HCT116 (cell line): ENCODE data around the gene TMEM94. TPM values are rescaled to one million over a fixed set of nuclear protein-coding genes. Genes with fewer than 3 reads are reported as not detected.
A peak's percentile ranks its signal among the peaks of the same experiment; 100 is the strongest.

Source experiments
- ATAC-seq: fragments of 200-7000 bp; cut with Tn5 transposase; 2 replicates; pipeline ENCODE4 v1.9.1; 2020; ENCODE audit warnings: mild to moderate bottlenecking, moderate library complexity
- BruUV-seq: library from RNA; stranded (reverse); fragments of 400-500 nt; replicated peaks from 2 replicates; lab custom pipeline; 2021; lab: Mats Ljungman, UMichigan
- CTCF ChIA-PET: fragments of 300-600 bp; sonication (Branson Sonifier 250); formaldehyde crosslinking; loops from one replicate; lab custom pipeline; 2021; ENCODE audit warnings: antibody characterized with exemption; lab: Charles Lee
- POLR2A ChIA-PET: fragments of 300-600, 350-600 bp; sonication (Branson Sonifier 250); formaldehyde crosslinking; loops from one replicate; lab custom pipeline; 2021; ENCODE audit warnings: antibody characterized with exemption; lab: Charles Lee
- RAD21 ChIA-PET, 2 experiments: fragments of 300-600 bp; sonication (Branson Sonifier 250); formaldehyde crosslinking; loops; one replicate each; lab custom pipeline; 2023; ENCODE audit warnings: low total read pairs in 2 of 2; ENCODE audit not compliant: uncharacterized antibody in 2 of 2, unreplicated experiment in 2 of 2, low non-redundant PET in 1 of 2; lab: Charles Lee
- DNase-seq: peaks from one replicate; pipeline ENCODE4 v3.0.0-alpha.2; 2010; ENCODE audit warnings: low read depth, low spot score
- H2AFZ ChIP-seq: fragments of 200-600 bp; shearing (Covaris generic), sonication (generic); 2 replicates; pipeline ENCODE4 v1.6.1; 2017; ENCODE audit warnings: low read depth, mixed run types, mixed read lengths, antibody characterized with exemption, low read length; ENCODE audit not compliant: poor library complexity, severe bottlenecking
- H3K27ac ChIP-seq: 2 replicates; pipeline ENCODE4 v1.5.1; 2012; ENCODE audit warnings: low read depth, low read length
- H3K27me3 ChIP-seq: fragments of 200-600 bp; sonication (generic); 2 replicates; pipeline ENCODE4 v1.6.1; 2016; ENCODE audit warnings: mixed run types, low read length, mixed read lengths; ENCODE audit not compliant: insufficient read depth
- H3K36me3 ChIP-seq, 2 experiments: fragments of 200-500 bp in 1 of 2; fragments of 200-600 bp in 1 of 2; sonication (Bioruptor generic) in 1 of 2; sonication (generic) in 1 of 2; 2 replicates each; pipeline versions ENCODE4 v1.5.1 to v1.6.1; 2014 to 2016; ENCODE audit warnings: low read length in 2 of 2, inconsistent platforms in 1 of 2, mixed read lengths in 1 of 2, mixed run types in 1 of 2; ENCODE audit not compliant: insufficient read depth in 2 of 2, control insufficient read depth in 1 of 2
- H3K4me1 ChIP-seq, 2 experiments: fragments of 200-600 bp in 1 of 2; sonication (generic) in 1 of 2; 2 replicates each; pipeline versions ENCODE4 v1.5.1 to v1.6.1; 2012 to 2017; ENCODE audit warnings: low read length in 2 of 2, inconsistent platforms in 1 of 2, mild to moderate bottlenecking in 1 of 2, mixed read lengths in 1 of 2, mixed run types in 1 of 2, moderate library complexity in 1 of 2; ENCODE audit not compliant: insufficient read depth in 2 of 2, control insufficient read depth in 1 of 2
- H3K4me2 ChIP-seq: fragments of 200-600 bp; sonication (generic); 2 replicates; pipeline ENCODE4 v1.6.1; 2017; ENCODE audit warnings: mixed run types, low read length, mixed read lengths
- H3K4me3 ChIP-seq, 2 experiments: fragments of 200-600 bp in 1 of 2; sonication (generic) in 1 of 2; replicated peaks in 1 of 2; 2 replicates each; pipeline ENCODE4 v1.5.1; 2011 to 2016; ENCODE audit warnings: low read length in 2 of 2, control low read depth in 1 of 2, low read depth in 1 of 2, mild to moderate bottlenecking in 1 of 2, mixed read lengths in 1 of 2, mixed run types in 1 of 2
- H3K79me2 ChIP-seq: fragments of 200-600 bp; sonication (generic); 2 replicates; pipeline ENCODE4 v1.6.1; 2017; ENCODE audit warnings: mild to moderate bottlenecking, mixed run types, low read length, moderate library complexity, mixed read lengths; ENCODE audit not compliant: insufficient read depth
- H3K9ac ChIP-seq: fragments of 200-600 bp; sonication (generic); 2 replicates; pipeline ENCODE4 v1.6.1; 2016; ENCODE audit warnings: low read length, mixed read lengths
- H3K9me2 ChIP-seq: fragments of 200-600 bp; sonication (generic), shearing (Covaris generic); 2 replicates; pipeline ENCODE4 v1.6.1; 2017; ENCODE audit warnings: mixed run types, mild to moderate bottlenecking, moderate library complexity; ENCODE audit not compliant: insufficient read depth
- H3K9me3 ChIP-seq, 2 experiments: fragments of 200-500 bp in 1 of 2; fragments of 200-600 bp in 1 of 2; sonication (Bioruptor generic) in 1 of 2; sonication (generic) in 1 of 2; 2 replicates each; pipeline ENCODE4 v1.6.1; 2014 to 2017; ENCODE audit warnings: low read length in 2 of 2, mixed read lengths in 2 of 2, inconsistent platforms in 1 of 2, low read depth in 1 of 2, mild to moderate bottlenecking in 1 of 2, mixed run types in 1 of 2, moderate library complexity in 1 of 2; ENCODE audit not compliant: control insufficient read depth in 1 of 2, insufficient read depth in 1 of 2
- H4K20me1 ChIP-seq: fragments of 200-600 bp; sonication (generic), shearing (Covaris generic); 2 replicates; pipeline ENCODE4 v1.6.1; 2017; ENCODE audit warnings: mixed run types, mild to moderate bottlenecking, moderate library complexity; ENCODE audit not compliant: insufficient read depth
- ATF3 ChIP-seq: IDR thresholded peaks from 2 replicates; pipeline ENCODE4 v1.6.1; 2012
- CBX3 ChIP-seq: IDR thresholded peaks from 2 replicates; pipeline ENCODE4 v1.6.1; 2012; ENCODE audit warnings: low read depth
- CEBPB ChIP-seq: IDR thresholded peaks from 2 replicates; pipeline ENCODE4 v1.6.1; 2012; ENCODE audit warnings: low read depth
- CTCF ChIP-seq, 3 experiments: fragments of 200-600 bp in 1 of 3; sonication (generic) in 1 of 3; IDR thresholded peaks in 2 of 3; conservative IDR thresholded peaks in 1 of 3; 2 replicates each; pipeline ENCODE4 v1.5.1; 2012 to 2017; ENCODE audit warnings: low read depth in 2 of 3, low read length in 2 of 3, antibody characterized with exemption in 1 of 3, borderline replicate concordance in 1 of 3, control low read depth in 1 of 3, mild to moderate bottlenecking in 1 of 3, mixed read lengths in 1 of 3, mixed run types in 1 of 3, moderate library complexity in 1 of 3; ENCODE audit not compliant: insufficient read depth in 1 of 3
- EZH2 ChIP-seq: fragments of 200-600 bp; sonication (generic); IDR thresholded peaks from 2 replicates; pipeline ENCODE4 v1.6.1; 2017; ENCODE audit warnings: antibody characterized with exemption, mixed run types
- EZH2phosphoT487 ChIP-seq: fragments of 200-600 bp; IDR thresholded peaks from 2 replicates; pipeline ENCODE4 v1.6.1; 2018; ENCODE audit warnings: antibody characterized with exemption, borderline replicate concordance
- FOSL1 ChIP-seq: IDR thresholded peaks from 2 replicates; pipeline ENCODE4 v1.6.1; 2012; ENCODE audit warnings: low read depth
- MAX ChIP-seq: IDR thresholded peaks from 2 replicates; pipeline ENCODE4 v1.6.1; 2012
- POLR2AphosphoS5 ChIP-seq: IDR thresholded peaks from 2 replicates; pipeline ENCODE4 v1.6.1; 2011; ENCODE audit warnings: mild to moderate bottlenecking, low read depth, low read length, moderate library complexity
- RAD21 ChIP-seq: IDR thresholded peaks from 2 replicates; pipeline ENCODE4 v1.6.1; 2012; ENCODE audit warnings: low read depth, mild to moderate bottlenecking
- REST ChIP-seq: IDR thresholded peaks from 2 replicates; pipeline ENCODE4 v1.6.1; 2012; ENCODE audit warnings: low read depth
- SIN3A ChIP-seq: IDR thresholded peaks from 2 replicates; pipeline ENCODE4 v1.6.1; 2012; ENCODE audit warnings: low read depth
- SRF ChIP-seq: IDR thresholded peaks from 2 replicates; pipeline ENCODE4 v1.6.1; 2012; ENCODE audit warnings: low read depth
- TCF7L2 ChIP-seq: IDR thresholded peaks from 2 replicates; pipeline ENCODE4 v1.7.0; 2011; ENCODE audit warnings: borderline replicate concordance, inconsistent platforms; ENCODE audit not compliant: insufficient read depth, insufficient read length; ENCODE audit errors: extremely low read depth
- YY1 ChIP-seq: IDR thresholded peaks from 2 replicates; pipeline ENCODE4 v1.6.1; 2011; ENCODE audit warnings: low read length, low read depth, moderate library complexity, mild to moderate bottlenecking; ENCODE audit not compliant: insufficient replicate concordance; ENCODE audit errors: extremely low read depth
- ZFX ChIP-seq: fragments of 450-650 bp; IDR thresholded peaks from 2 replicates; pipeline ENCODE4 v1.6.1; 2017
- ZNF274 ChIP-seq: fragments of 200-500 bp; sonication (Bioruptor generic); IDR thresholded peaks from 2 replicates; pipeline ENCODE4 v1.6.1; 2014; ENCODE audit warnings: mild to moderate bottlenecking, low read depth, low read length, inconsistent platforms
- intact Hi-C: fragments of 100-400 bp; cut with micrococcal nuclease; formaldehyde crosslinking; loops from 2 replicates; pipeline ENCODE4 v1.10.0; 2022
- total RNA-seq: library from RNA; stranded (reverse); gene quantifications from one replicate; pipeline ENCODE4 v1.2.1, GENCODE V29; 2021; ENCODE audit not compliant: unreplicated experiment

TMEM94 gene
- total RNA-seq, 1 experiment from 2014 or later = 75.4 TPM

- TF ChIP-seq POLR2AphosphoS5 (no peak), EZH2phosphoT487 (no peak), ZFX (peak; percentile 57; the same call in 1 of the 2 replicates)
These were observed 60.3 kb downstream of the TMEM94 start (continued) for GRCh38 chr17:75516619-75517296.

GRCh38 chr17:75517297-75517865, 60.9 kb downstream of the TMEM94 start:
- H3K27ac ChIP-seq = peak overlapping the region; percentile 86
- peaks cover 16 to 46% of the 10 kb centered on the region in 2 experiments for H3K36me3 ChIP-seq
- no peaks in the 10 kb centered on the region; the same call in 1 of the 2 replicates for H4K20me1 ChIP-seq
- no peaks in the 10 kb centered on the region for H3K9me2 ChIP-seq
- TSS peak; percentile 57 for BruUV-seq
- no peak overlapping the region for H2AFZ ChIP-seq
- TF ChIP-seq CBX3 (no peak), TCF7L2 (no peak), YY1 (no peak), SIN3A (peak; percentile 44; the same call in 1 of the 2 replicates), FOSL1 (no peak), CTCF (IDR thresholded peaks at IDR 0.05 in 2 of 3, conservative IDR thresholded peaks at IDR 0.05 in 1 of 3; ENCODE audit: borderline replicate concordance in 1 of 3, insufficient read depth in 1 of 3, low read depth in 2 of 3, low read length in 2 of 3) (peak; percentile 16 to 60 (median 58); a peak in 4 of 6 replicates), EZH2phosphoT487 (no peak), RAD21 (peak; percentile 21; the same call in 1 of the 2 replicates), CEBPB (no peak), ATF3 (no peak), REST (no peak), MAX (peak; percentile 95), ZNF274 (no peak), ZFX (no peak), POLR2AphosphoS5 (peak; percentile 27; the same call in 1 of the 2 replicates), SRF (no peak), EZH2 (no peak)
- H3K9me3 ChIP-seq = no peaks in the 10 kb centered on the region
- peak overlapping the region; percentile 95 for H3K4me2 ChIP-seq
- peak; percentile 26 for ATAC-seq
- H3K27me3 ChIP-seq = no peaks in the 10 kb centered on the region
- H3K4me3 ChIP-seq = peak overlapping the region; percentile 83 to 91
- peaks cover 56% of the 10 kb centered on the region for H3K79me2 ChIP-seq
- H3K9ac ChIP-seq = peak overlapping the region; percentile 84
- ChIA-PET CTCF (interaction anchor here (0.6 to 2.6 kb wide), 9 partner anchors 10 to 231 kb away, joined by 4 to 20 read pairs (median 5); partner anchors contain the start of genes SMIM5 and TMEM94), RAD21 (interaction anchor here (1.3 to 1.5 kb wide), 2 partner anchors 9 to 32 kb away, joined by 3 to 10 read pairs; no protein-coding TSS in a partner anchor), POLR2A (interaction anchor here (1.8 kb wide), 1 partner anchor 9 kb away, joined by 7 read pairs; no protein-coding TSS in a partner anchor)
- peaks cover 15 to 50% of the 10 kb centered on the region in 2 experiments for H3K4me1 ChIP-seq
- intact Hi-C loops = loop anchor here (1.0 to 10.0 kb wide), 6 partner anchors 8 to 245 kb away; partner anchors contain the start of genes LLGL2, MIF4GD and SMIM5
- DNase-seq = peak; percentile 35
